Activated T-cell treated with anti-CD3 and anti-CD28 coated beads, Interleukin-2, amount 50 U/mL, for 4 hours (primary cell): ENCODE results near the gene TMEM126B. TPM values are rescaled to one million over a fixed set of nuclear protein-coding genes. Genes with fewer than 3 reads are reported as not detected.

Source experiments
- ATAC-seq, 2 donors: fragments of 200-7000 bp; cut with Tn5 transposase; one replicate each; pipeline ENCODE4 v1.10.0; 2021
- DNase-seq: peaks from one replicate; pipeline ENCODE4 v3.0.0-alpha.2; 2020
- H3K27me3 Mint-ChIP-seq: one replicate; pipeline ENCODE4 v1.8.0; 2021; ENCODE audit warnings: low read depth, mixed read lengths
- H3K36me3 Mint-ChIP-seq: one replicate; pipeline ENCODE4 v1.8.0; 2022; ENCODE audit warnings: mixed read lengths; ENCODE audit not compliant: insufficient read depth
- H3K4me1 Mint-ChIP-seq: one replicate; pipeline ENCODE4 v1.8.0; 2021; ENCODE audit warnings: low read depth, mixed read lengths
- H3K4me3 Mint-ChIP-seq: one replicate; pipeline ENCODE4 v1.8.0; 2021; ENCODE audit warnings: mild to moderate bottlenecking, moderate library complexity, mixed read lengths
- H3K9me3 Mint-ChIP-seq: one replicate; pipeline ENCODE4 v1.8.0; 2021; ENCODE audit warnings: mixed read lengths
- total RNA-seq, 3 donors: library from RNA; stranded (reverse); gene quantifications; one replicate each; pipeline ENCODE4 v1.2.1, GENCODE V29; 2021

Gene TMEM126B
- total RNA-seq, 3 donors from 2014 or later, result 51.8 to 58.8 (median 56.1) TPM

DNA sequence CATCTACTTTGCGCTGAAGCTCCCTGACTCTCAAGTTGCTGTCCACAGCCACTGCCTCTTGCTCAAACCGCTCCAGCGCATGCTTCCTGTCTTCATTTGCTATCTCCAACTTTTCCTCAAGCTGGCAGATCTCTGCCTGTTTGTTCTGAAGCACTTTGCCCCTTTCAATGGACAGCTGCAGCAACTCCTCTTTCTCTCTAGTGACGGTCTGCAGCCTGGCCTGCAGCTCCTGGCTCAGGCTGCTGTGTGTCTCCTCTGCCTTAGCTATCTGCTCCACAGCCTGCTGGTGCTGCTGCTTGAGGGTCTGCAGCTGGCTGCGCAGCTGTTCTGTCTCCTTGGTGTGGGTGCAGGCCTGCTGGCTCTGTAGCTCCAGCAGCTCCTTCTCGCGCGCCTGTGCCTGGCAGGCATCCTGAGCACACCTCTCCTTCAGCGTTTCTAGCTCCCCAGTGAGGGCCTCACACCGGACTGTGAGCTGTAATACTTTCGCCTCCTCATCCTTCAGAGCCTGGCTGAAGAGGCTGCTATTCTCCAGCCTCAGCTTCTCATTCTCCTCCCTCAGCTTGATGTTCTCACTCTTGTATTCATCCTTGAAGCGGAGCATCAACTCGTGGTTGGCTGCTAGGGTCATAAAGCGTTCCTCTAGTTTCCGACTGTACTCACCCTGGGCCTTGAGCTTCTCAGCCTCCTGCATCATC lies 56.9 kb downstream of the TMEM126B start:
- ATAC-seq (no peak), DNase-seq (no peak)
- H3K36me3 Mint-ChIP-seq, result peaks cover 1% of the 10 kb centered on the region
- H3K9me3 Mint-ChIP-seq, result no peaks in the 10 kb centered on the region
- peaks cover 10% of the 10 kb centered on the region for H3K27me3 Mint-ChIP-seq
- no peak overlapping the region for H3K4me3 Mint-ChIP-seq
- peaks cover 13% of the 10 kb centered on the region for H3K4me1 Mint-ChIP-seq

DNA sequence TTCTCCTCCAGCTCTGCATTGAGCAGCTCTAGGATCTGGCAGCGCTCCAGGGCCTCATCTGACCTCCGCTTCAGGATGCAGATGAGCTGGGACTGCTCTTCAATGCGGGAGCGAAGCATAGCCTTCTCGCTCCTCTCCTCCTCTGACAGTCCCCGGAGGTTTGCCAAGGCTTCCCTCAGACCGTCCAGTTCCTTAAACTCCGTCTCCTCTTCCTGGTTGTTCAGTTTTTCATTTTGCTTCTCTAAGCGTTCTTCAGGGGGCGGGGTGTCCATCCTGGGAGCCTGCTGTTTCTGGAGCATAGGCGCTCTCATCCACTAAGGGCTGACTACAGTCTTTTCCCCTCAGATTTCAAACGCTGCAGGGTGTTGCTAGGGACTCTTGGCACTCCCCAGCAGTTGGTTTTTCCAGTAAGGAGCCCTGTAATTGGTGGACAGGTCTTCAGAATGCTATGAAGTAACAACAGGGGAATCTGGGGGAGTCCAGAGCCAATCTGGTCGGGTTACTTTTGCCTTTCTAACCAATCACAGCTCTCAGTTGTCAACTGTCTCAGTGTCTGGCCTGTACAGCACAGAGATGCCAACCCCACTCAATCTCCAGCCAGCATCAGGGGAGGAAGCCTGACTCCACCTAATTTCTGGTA lies 57.5 kb downstream of the TMEM126B start, which contains the start of gene CCDC89:
Gene CCDC89, minus strand, starts transcription at position 376 of the 640 bp plus-strand sequence. Its CDS starts 65 bp downstream, at position 311.
- DNase-seq, result no peak
- Mint-ChIP-seq H3K4me3 (no peak within 1 kb of the TSS), H3K9me3 (no peaks in the 10 kb centered on the region), H3K36me3 (peaks cover 2% of the 10 kb centered on the region), H3K4me1 (peaks cover 13% of the 10 kb centered on the region), H3K27me3 (peaks cover 8% of the 10 kb centered on the region)
- no peak for ATAC-seq

Other genes with a start within 250 kb of the TMEM126B start
- gene DLG2, start 1.2 kb upstream of the TMEM126B start, total RNA-seq, result 1 to 10 TPM in 1 of 3 donors, under 1 TPM in 2; 0.54 to 1.3 (median 0.58) TPM
- 10 to 100 TPM; 80.7 to 86.5 (median 81.1) TPM for gene TMEM126A, start 19.4 kb downstream of the TMEM126B start, total RNA-seq
- 10 to 100 TPM; 28.9 to 31.9 (median 31.1) TPM for gene CREBZF, start 36.5 kb downstream of the TMEM126B start, total RNA-seq
- not detected for gene CCDC89, start 57.6 kb downstream of the TMEM126B start, total RNA-seq
- 1 to 10 TPM; 2.7 to 5.8 (median 2.7) TPM for gene SYTL2, start 182.5 kb downstream of the TMEM126B start, total RNA-seq
- gene CCDC83, start 226.8 kb downstream of the TMEM126B start, total RNA-seq, result not detected